ENCODE data around the gene ALK. TPM values are rescaled to one million over a fixed set of nuclear protein-coding genes. Genes with fewer than 3 reads are reported as not detected.

The ALK gene
- polyA plus RNA-seq, 3 donors, result not detected

DNA sequence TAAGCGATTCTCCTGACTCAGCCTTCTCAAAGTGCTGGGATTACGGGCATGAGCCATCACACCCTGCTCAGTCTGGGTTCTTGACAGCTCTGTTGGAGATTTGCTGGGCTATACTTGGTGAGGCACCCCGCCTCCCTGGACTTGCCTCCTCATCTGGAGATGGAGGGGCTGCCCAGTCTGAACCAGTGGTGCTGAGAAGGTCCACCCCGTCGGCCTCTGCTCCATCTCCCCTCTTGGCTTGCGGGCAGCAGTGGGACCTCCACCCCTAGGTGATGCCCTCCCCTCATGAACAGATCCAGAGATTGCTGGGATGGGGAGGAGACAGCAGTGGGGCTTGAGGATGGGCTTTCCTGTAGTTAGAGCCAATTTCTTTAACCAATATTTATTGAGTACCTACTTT, 685.3 kb downstream of the ALK start:
- intact Hi-C loops (cut with micrococcal nuclease), result no loop called here
- 90% methylated on average over 2 of the region's 6 CpGs for WGBS (ENCODE audit: insufficient coverage)
- H3K27me3 ChIP-seq (ENCODE audit: control insufficient read depth in 2 of 2, insufficient read depth in 2 of 2, low read length in 2 of 2), result no peaks in the 10 kb centered on the region
- H3K79me2 ChIP-seq (ENCODE audit: insufficient read depth, low read length), result no peaks in the 10 kb centered on the region
- H3K36me3 ChIP-seq (replicated peaks in 1 of 2; ENCODE audit: control insufficient read depth in 1 of 2, insufficient read depth in 2 of 2, low read length in 2 of 2), result no peaks in the 10 kb centered on the region
- H3K4me3 Mint-ChIP-seq, result no peak overlapping the region
- no peak overlapping the region for H2AFZ ChIP-seq (ENCODE audit: insufficient read depth, low read depth, low read length, poor library complexity, severe bottlenecking)
- H3K4me2 ChIP-seq (replicated peaks; ENCODE audit: extremely low read depth, low read length, poor library complexity, severe bottlenecking), result no peak overlapping the region
- no peaks in the 10 kb centered on the region for H3K4me1 Mint-ChIP-seq
- no peak for DNase-seq
- H3K27ac Mint-ChIP-seq, result no peak overlapping the region
- no peak overlapping the region for H3K27ac ChIP-seq (ENCODE audit: low read depth in 1 of 2, low read length in 2 of 2)
- H3K36me3 Mint-ChIP-seq, result no peaks in the 10 kb centered on the region
- TF ChIP-seq, protein P1, sequence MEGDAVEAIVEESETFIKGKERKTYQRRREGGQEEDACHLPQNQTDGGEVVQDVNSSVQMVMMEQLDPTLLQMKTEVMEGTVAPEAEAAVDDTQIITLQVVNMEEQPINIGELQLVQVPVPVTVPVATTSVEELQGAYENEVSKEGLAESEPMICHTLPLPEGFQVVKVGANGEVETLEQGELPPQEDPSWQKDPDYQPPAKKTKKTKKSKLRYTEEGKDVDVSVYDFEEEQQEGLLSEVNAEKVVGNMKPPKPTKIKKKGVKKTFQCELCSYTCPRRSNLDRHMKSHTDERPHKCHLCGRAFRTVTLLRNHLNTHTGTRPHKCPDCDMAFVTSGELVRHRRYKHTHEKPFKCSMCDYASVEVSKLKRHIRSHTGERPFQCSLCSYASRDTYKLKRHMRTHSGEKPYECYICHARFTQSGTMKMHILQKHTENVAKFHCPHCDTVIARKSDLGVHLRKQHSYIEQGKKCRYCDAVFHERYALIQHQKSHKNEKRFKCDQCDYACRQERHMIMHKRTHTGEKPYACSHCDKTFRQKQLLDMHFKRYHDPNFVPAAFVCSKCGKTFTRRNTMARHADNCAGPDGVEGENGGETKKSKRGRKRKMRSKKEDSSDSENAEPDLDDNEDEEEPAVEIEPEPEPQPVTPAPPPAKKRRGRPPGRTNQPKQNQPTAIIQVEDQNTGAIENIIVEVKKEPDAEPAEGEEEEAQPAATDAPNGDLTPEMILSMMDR (IDR thresholded peaks at IDR 0.05), result no peak
- no peaks in the 10 kb centered on the region for H3K9me3 ChIP-seq (replicated peaks in 1 of 2; ENCODE audit: control insufficient read depth in 1 of 2, insufficient read depth in 1 of 2, low read length in 2 of 2)
- H3K9ac ChIP-seq (ENCODE audit: insufficient read depth, low read length, poor library complexity, severe bottlenecking), result no peak overlapping the region
- no peaks in the 10 kb centered on the region for H3K4me1 ChIP-seq (ENCODE audit: control insufficient read depth in 1 of 2, insufficient read depth in 2 of 2, low read length in 2 of 2)
- peaks cover 0 to 2% (median 0%) of the 10 kb centered on the region in 7 donors for H3K9me3 Mint-ChIP-seq
- no peaks in the 10 kb centered on the region for H4K20me1 ChIP-seq (ENCODE audit: insufficient read depth, low read length)
- H3K27me3 Mint-ChIP-seq (ENCODE audit: low read depth in 3 of 3), result peaks cover 3 to 7% (median 7%) of the 10 kb centered on the region in 3 donors
- no peak overlapping the region for H3K4me3 ChIP-seq (replicated peaks in 1 of 3; ENCODE audit: low read depth in 2 of 3, low read length in 3 of 3)

DNA sequence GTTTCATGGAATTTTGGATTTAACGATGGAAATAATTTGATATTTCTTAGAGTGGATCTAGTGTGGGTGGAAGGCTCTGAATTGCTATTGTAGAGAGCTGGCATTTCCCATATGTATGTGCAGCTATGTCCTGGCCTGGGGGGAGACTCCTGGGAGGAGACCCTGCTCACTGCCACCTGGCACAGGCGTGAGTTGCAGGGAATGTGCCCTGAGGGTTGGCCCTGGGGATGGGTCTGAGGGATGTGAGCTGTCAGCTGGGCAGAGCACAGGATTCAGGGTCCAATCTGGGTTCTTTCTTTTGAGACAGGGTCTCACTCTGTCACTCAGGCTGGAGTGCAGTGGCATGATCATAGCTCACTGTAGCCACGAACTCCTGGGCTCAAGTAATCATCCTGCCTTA, 686.0 kb downstream of the ALK start:
- WGBS (ENCODE audit: insufficient coverage), result 92% methylated on average over 1 of the region's 3 CpGs
- Histone ChIP-seq H3K27ac (ENCODE audit: low read depth in 1 of 2, low read length in 2 of 2) (no peak overlapping the region), H3K9ac (ENCODE audit: insufficient read depth, low read length, poor library complexity, severe bottlenecking) (no peak overlapping the region), H3K4me2 (replicated peaks; ENCODE audit: extremely low read depth, low read length, poor library complexity, severe bottlenecking) (no peak overlapping the region), H4K20me1 (ENCODE audit: insufficient read depth, low read length) (no peaks in the 10 kb centered on the region), H3K36me3 (replicated peaks in 1 of 2; ENCODE audit: control insufficient read depth in 1 of 2, insufficient read depth in 2 of 2, low read length in 2 of 2) (no peaks in the 10 kb centered on the region), H3K9me3 (replicated peaks in 1 of 2; ENCODE audit: control insufficient read depth in 1 of 2, insufficient read depth in 1 of 2, low read length in 2 of 2) (no peaks in the 10 kb centered on the region), H2AFZ (ENCODE audit: insufficient read depth, low read depth, low read length, poor library complexity, severe bottlenecking) (no peak overlapping the region), H3K4me1 (ENCODE audit: control insufficient read depth in 1 of 2, insufficient read depth in 2 of 2, low read length in 2 of 2) (no peaks in the 10 kb centered on the region), H3K4me3 (replicated peaks in 1 of 3; ENCODE audit: low read depth in 2 of 3, low read length in 3 of 3) (no peak overlapping the region), H3K27me3 (ENCODE audit: control insufficient read depth in 2 of 2, insufficient read depth in 2 of 2, low read length in 2 of 2) (no peaks in the 10 kb centered on the region), H3K79me2 (ENCODE audit: insufficient read depth, low read length) (no peaks in the 10 kb centered on the region)
- TF ChIP-seq, protein P1 (IDR thresholded peaks at IDR 0.05), result no peak
- Mint-ChIP-seq H3K4me3 (no peak overlapping the region), H3K27me3 (ENCODE audit: low read depth in 3 of 3) (peaks cover 3 to 8% (median 8%) of the 10 kb centered on the region in 3 donors), H3K36me3 (no peaks in the 10 kb centered on the region), H3K4me1 (no peaks in the 10 kb centered on the region), H3K27ac (no peak overlapping the region), H3K9me3 (peaks cover 0 to 2% (median 0%) of the 10 kb centered on the region in 7 donors)
- no peak for DNase-seq
- intact Hi-C loops (cut with micrococcal nuclease), result no loop called here

All from CD14-positive monocyte (primary cell).